VCaP (cell line): ENCODE data around the gene GOLGA8B.
A peak's percentile ranks its signal among the peaks of the same experiment; 100 is the strongest.

Experiments used
- H3K27ac ChIP-seq: fragments of 450-650 bp; 2 replicates; pipeline ENCODE4 v1.5.1; 2017
- TF ChIP-seq, protein P1 (sequence below): fragments of 450-650 bp; conservative IDR thresholded peaks from 2 replicates; pipeline ENCODE4 v1.5.1; 2017; ENCODE audit warnings: mild to moderate bottlenecking, moderate library complexity

GOLGA8B gene

DNA sequence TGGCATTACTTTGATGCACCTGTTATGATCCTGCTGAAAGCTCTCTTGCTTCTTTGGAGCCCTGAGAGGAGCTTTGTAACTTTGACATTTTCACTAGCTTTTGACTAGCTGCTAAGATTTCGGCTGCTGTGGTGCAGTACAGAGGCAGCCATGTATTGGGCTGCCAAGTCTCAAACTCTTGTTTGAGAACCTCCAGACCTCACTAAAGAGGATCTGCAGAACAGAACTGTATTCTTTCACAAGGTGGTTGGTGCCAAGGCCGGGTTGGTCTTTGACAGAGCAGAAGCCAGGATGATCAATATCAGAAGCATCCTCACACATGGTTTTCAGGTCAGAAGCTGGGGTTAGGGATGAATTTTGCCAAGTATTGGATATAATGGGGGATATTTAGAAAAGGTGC lies 34.6 kb upstream of the GOLGA8B start:
- TF ChIP-seq, protein P1, sequence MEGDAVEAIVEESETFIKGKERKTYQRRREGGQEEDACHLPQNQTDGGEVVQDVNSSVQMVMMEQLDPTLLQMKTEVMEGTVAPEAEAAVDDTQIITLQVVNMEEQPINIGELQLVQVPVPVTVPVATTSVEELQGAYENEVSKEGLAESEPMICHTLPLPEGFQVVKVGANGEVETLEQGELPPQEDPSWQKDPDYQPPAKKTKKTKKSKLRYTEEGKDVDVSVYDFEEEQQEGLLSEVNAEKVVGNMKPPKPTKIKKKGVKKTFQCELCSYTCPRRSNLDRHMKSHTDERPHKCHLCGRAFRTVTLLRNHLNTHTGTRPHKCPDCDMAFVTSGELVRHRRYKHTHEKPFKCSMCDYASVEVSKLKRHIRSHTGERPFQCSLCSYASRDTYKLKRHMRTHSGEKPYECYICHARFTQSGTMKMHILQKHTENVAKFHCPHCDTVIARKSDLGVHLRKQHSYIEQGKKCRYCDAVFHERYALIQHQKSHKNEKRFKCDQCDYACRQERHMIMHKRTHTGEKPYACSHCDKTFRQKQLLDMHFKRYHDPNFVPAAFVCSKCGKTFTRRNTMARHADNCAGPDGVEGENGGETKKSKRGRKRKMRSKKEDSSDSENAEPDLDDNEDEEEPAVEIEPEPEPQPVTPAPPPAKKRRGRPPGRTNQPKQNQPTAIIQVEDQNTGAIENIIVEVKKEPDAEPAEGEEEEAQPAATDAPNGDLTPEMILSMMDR, result no peak
- H3K27ac ChIP-seq, result no peak overlapping the region

DNA sequence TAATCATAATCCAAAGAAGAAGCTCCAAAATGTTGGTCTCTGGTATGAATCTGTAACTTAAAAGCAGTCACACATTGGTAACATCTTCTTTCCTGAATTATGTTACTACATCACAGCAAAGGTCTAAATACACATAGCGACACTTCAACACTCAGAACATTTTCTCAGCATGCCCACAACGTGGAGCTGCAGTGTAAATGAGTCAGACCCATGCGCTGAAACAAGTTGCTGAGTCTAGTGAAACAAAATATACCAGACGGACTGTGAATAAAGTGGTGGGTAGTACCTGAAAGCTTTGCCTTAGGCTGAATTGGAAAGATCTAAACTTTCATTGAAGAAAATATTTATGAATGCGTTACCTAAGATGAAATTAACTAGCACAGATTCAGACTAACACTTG lies 33.2 kb upstream of the GOLGA8B start:
- TF ChIP-seq, protein P1, result peak; percentile 28
- H3K27ac ChIP-seq, result no peak overlapping the region

GRCh38 chr15:34613997-34614396 lies 30.5 kb upstream of the GOLGA8B start:
- H3K27ac ChIP-seq, result peak overlapping the region; percentile 73
- TF ChIP-seq, protein P1, result no peak

DNA sequence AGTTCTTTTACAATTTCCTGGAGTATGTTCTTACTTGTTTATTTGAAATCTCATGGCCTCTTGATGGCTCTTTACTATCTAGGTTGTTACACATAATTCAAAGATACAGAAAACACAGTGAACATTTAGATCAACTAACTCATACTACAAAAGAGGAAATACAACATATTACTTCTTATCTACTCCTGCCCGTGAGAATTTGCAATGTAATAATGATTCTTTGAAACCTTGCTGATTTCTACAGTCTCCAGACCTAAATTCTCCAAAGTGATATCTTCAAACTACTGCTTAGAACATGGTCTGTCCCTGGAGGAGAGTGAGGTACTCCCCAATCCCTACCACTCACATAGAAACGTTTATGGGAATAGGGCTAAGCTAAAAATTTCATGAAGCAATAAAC lies 29.9 kb upstream of the GOLGA8B start:
- TF ChIP-seq, protein P1, result no peak
- peak overlapping the region; percentile 73 for H3K27ac ChIP-seq

DNA sequence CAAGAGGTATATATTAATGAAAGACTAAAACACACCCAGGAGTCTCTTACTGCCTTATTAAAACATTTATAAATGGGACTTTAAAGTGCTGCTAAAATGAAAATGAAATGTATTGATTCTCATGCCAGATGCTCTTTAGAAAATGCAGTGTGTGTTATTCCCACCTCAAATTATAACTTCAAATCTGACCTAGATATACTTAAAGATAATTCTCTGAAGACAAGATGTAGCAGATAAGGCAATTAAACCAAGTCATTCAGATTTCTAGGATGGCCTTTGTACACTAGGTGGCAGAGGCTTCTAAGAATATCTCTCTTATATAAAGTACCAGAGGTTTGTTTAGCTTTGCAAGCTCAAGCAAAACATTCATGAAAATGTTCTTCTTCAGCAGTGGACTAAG lies 26.9 kb upstream of the GOLGA8B start:
- TF ChIP-seq, protein P1, result peak; percentile 71
- H3K27ac ChIP-seq, result no peak overlapping the region

DNA sequence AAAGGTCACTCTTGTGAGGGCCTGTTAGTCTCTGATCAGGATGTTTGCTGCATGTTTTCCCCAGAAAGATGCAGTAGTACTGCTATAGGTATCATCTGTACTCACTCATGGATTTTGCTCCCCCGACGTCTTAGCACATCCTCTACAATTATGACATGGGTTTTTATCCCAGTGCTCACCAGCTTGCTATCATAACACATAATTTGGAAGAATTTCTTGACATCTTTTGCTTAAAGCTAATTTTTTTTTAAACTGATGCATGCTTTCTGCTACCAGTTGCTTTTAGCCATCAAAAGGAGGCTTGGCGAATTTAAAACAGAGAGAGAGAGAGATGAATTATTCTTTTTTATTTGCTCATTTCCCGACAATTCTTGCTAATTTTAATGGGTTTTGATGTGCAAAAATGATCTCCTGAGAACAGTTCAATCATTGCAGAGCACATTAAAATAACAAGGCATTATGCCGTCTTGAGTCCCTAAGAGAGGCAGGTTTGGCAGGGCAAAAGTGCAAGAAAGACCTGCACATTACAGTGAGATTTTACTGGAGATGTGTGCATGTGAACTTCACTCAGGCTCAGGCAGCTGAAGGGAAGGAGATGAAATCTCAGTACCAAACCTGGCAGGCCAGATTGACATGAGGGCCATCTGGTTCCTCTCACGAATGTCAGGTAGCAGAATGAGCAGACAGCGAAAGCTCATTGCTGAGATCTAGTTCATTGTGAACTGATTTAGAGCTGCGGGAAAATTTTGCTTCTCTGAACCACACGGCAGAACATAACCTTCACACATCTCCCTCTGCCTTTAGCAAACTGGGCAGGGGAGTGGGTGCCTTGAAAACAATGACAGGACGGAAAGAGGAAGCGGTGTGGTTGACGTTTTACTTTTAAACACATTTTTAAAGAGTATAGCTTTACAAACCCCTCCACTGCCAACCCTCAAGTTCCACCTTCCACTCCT lies 25.9 kb upstream of the GOLGA8B start:
- no peak overlapping the region for H3K27ac ChIP-seq

GRCh38 chr15:34608517-34608916 lies 25.1 kb upstream of the GOLGA8B start:
- TF ChIP-seq, protein P1, result no peak
- no peak overlapping the region for H3K27ac ChIP-seq

More for the DNA sequence above, 25.9 kb upstream of the GOLGA8B start:
- TF ChIP-seq, protein P1, result no peak
